ENCODE data around the gene MED15. TPM values are rescaled to one million over a fixed set of nuclear protein-coding genes. Genes with fewer than 3 reads are reported as not detected.

Gene MED15
- polyA plus RNA-seq, 1 experiment, result 42.7 TPM

- ChIA-PET POLR2A (no interaction called here), CTCF (no interaction called here)
These were observed 120.0 kb downstream of the MED15 start for GRCh38 chr22:20627432-20627831.

GRCh38 chr22:20628081-20628939 is 120.9 kb downstream of the MED15 start:
- no peak for DNase-seq (ENCODE audit: low read depth)
- POLR2A ChIA-PET, result no interaction called here

More at GRCh38 chr22:20627432-20627831, 120.0 kb downstream of the MED15 start:
- Histone ChIP-seq H3K36me3 (ENCODE audit: control insufficient read depth, insufficient read depth, low read length) (no peaks in the 10 kb centered on the region), H3K4me3 (ENCODE audit: low read depth, low read length) (no peak overlapping the region), H3K27me3 (ENCODE audit: control insufficient read depth, insufficient read depth, low read length) (peaks cover 8% of the 10 kb centered on the region)
- no peak for DNase-seq (ENCODE audit: low read depth)
- TF ChIP-seq CTCF (IDR thresholded peaks at IDR 0.05; ENCODE audit: insufficient read depth, low read depth, low read length), result no peak

GRCh38 chr22:20629401-20629800 is 122.0 kb downstream of the MED15 start:
- Histone ChIP-seq H3K4me3 (ENCODE audit: low read depth, low read length) (no peak overlapping the region), H3K36me3 (ENCODE audit: control insufficient read depth, insufficient read depth, low read length) (no peaks in the 10 kb centered on the region), H3K27me3 (ENCODE audit: control insufficient read depth, insufficient read depth, low read length) (peaks cover 8% of the 10 kb centered on the region)
- no peak for TF ChIP-seq CTCF (IDR thresholded peaks at IDR 0.05; ENCODE audit: insufficient read depth, low read depth, low read length)
- DNase-seq (ENCODE audit: low read depth), result no peak
- CTCF ChIA-PET, result interaction anchor here (0.5 to 1.1 kb wide), 2 partner anchors 21 to 40 kb away, joined by 3 to 5 read pairs; no protein-coding TSS in a partner anchor
- POLR2A ChIA-PET, result no interaction called here

More at GRCh38 chr22:20628081-20628939, 120.9 kb downstream of the MED15 start:
- H3K36me3 ChIP-seq (ENCODE audit: control insufficient read depth, insufficient read depth, low read length), result no peaks in the 10 kb centered on the region
- TF ChIP-seq CTCF (IDR thresholded peaks at IDR 0.05; ENCODE audit: insufficient read depth, low read depth, low read length), result no peak
- no peak overlapping the region for H3K4me3 ChIP-seq (ENCODE audit: low read depth, low read length)
- CTCF ChIA-PET, result no interaction called here
- peaks cover 8% of the 10 kb centered on the region for H3K27me3 ChIP-seq (ENCODE audit: control insufficient read depth, insufficient read depth, low read length)

GRCh38 chr22:20630873-20631617 is 123.6 kb downstream of the MED15 start:
- H3K36me3 ChIP-seq (ENCODE audit: control insufficient read depth, insufficient read depth, low read length), result no peaks in the 10 kb centered on the region
- H3K27me3 ChIP-seq (ENCODE audit: control insufficient read depth, insufficient read depth, low read length), result peaks cover 11% of the 10 kb centered on the region
- DNase-seq (ENCODE audit: low read depth), result no peak
- no peak for TF ChIP-seq CTCF (IDR thresholded peaks at IDR 0.05; ENCODE audit: insufficient read depth, low read depth, low read length)
- CTCF ChIA-PET, result interaction anchor here (0.6 to 1.2 kb wide), 2 partner anchors 17 to 25 kb away, joined by 3 read pairs; no protein-coding TSS in a partner anchor
- no peak overlapping the region for H3K4me3 ChIP-seq (ENCODE audit: low read depth, low read length)
- POLR2A ChIA-PET, result no interaction called here

GRCh38 chr22:20632082-20632481 is 124.7 kb downstream of the MED15 start:
- DNase-seq (ENCODE audit: low read depth), result no peak
- ChIA-PET CTCF (interaction anchor here (1.1 to 1.2 kb wide), 2 partner anchors 14 to 26 kb away, joined by 3 read pairs; no protein-coding TSS in a partner anchor), POLR2A (no interaction called here)
- Histone ChIP-seq H3K36me3 (ENCODE audit: control insufficient read depth, insufficient read depth, low read length) (no peaks in the 10 kb centered on the region), H3K27me3 (ENCODE audit: control insufficient read depth, insufficient read depth, low read length) (peaks cover 12% of the 10 kb centered on the region), H3K4me3 (ENCODE audit: low read depth, low read length) (no peak overlapping the region)
- TF ChIP-seq CTCF (IDR thresholded peaks at IDR 0.05; ENCODE audit: insufficient read depth, low read depth, low read length), result no peak
